ENCODE results near the gene PLXNC1. TPM values are rescaled to one million over a fixed set of nuclear protein-coding genes. Genes with fewer than 3 reads are reported as not detected.

PLXNC1 gene
- total RNA-seq, 1 donor from 2014 or later: under 0.01 TPM

- TF ChIP-seq, protein P1, sequence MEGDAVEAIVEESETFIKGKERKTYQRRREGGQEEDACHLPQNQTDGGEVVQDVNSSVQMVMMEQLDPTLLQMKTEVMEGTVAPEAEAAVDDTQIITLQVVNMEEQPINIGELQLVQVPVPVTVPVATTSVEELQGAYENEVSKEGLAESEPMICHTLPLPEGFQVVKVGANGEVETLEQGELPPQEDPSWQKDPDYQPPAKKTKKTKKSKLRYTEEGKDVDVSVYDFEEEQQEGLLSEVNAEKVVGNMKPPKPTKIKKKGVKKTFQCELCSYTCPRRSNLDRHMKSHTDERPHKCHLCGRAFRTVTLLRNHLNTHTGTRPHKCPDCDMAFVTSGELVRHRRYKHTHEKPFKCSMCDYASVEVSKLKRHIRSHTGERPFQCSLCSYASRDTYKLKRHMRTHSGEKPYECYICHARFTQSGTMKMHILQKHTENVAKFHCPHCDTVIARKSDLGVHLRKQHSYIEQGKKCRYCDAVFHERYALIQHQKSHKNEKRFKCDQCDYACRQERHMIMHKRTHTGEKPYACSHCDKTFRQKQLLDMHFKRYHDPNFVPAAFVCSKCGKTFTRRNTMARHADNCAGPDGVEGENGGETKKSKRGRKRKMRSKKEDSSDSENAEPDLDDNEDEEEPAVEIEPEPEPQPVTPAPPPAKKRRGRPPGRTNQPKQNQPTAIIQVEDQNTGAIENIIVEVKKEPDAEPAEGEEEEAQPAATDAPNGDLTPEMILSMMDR (IDR thresholded peaks at IDR 0.05; ENCODE audit: insufficient read depth, low read length, severe bottlenecking): no peak
- Histone ChIP-seq H3K4me3 (ENCODE audit: low read depth, low read length) (no peak overlapping the region), H3K27me3 (ENCODE audit: control insufficient read depth, insufficient read depth, low read length) (no peaks in the 10 kb centered on the region), H3K36me3 (ENCODE audit: control insufficient read depth, insufficient read depth, low read length) (no peaks in the 10 kb centered on the region)
- FAIRE-seq (no peak), DNase-seq (ENCODE audit: low read depth) (peak; percentile 31)
Measured at GRCh38 chr12:94289461-94290312, 141.3 kb downstream of the PLXNC1 start.

GRCh38 chr12:94290353-94290752 is 142.0 kb downstream of the PLXNC1 start:
- no peaks in the 10 kb centered on the region for H3K27me3 ChIP-seq (ENCODE audit: control insufficient read depth, insufficient read depth, low read length)
- H3K36me3 ChIP-seq (ENCODE audit: control insufficient read depth, insufficient read depth, low read length): no peaks in the 10 kb centered on the region
- FAIRE-seq (no peak), DNase-seq (ENCODE audit: low read depth) (no peak)
- TF ChIP-seq, protein P1 (IDR thresholded peaks at IDR 0.05; ENCODE audit: insufficient read depth, low read length, severe bottlenecking): no peak
- H3K4me3 ChIP-seq (ENCODE audit: low read depth, low read length): no peak overlapping the region

DNA sequence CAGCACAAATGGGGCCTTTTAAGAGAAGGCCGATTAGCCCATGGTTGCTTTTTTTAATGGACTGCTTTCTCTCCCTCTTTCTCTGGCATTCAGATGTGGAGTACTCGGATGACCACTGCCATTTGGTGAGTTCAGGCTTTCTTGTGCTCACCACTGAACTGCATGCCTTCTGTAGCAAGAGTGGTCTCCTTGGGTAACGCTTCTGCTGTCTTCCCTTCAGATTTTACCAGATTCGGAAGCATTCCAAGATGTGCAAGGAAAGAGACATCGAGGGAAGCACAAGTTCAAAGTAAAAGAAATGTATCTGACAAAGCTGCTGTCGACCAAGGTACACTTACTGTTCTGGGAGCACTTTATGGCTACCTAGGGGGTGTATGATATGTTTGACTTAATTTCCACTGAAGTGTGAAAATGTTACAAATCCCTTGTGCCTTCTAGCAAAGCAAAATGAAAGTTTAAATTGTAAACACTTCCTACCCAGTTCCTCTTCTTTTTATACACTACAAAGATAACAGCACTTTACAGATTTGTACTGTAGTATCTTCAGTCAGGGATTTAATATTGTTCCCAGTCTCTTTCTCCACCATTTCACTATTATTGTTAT is 148.8 kb downstream of the PLXNC1 start:
- FAIRE-seq (no peak), DNase-seq (ENCODE audit: low read depth) (no peak)
- TF ChIP-seq, protein P1 (IDR thresholded peaks at IDR 0.05; ENCODE audit: insufficient read depth, low read length, severe bottlenecking): no peak
- Histone ChIP-seq H3K27me3 (ENCODE audit: control insufficient read depth, insufficient read depth, low read length) (no peaks in the 10 kb centered on the region), H3K4me3 (ENCODE audit: low read depth, low read length) (no peak overlapping the region), H3K36me3 (ENCODE audit: control insufficient read depth, insufficient read depth, low read length) (no peaks in the 10 kb centered on the region)

DNA sequence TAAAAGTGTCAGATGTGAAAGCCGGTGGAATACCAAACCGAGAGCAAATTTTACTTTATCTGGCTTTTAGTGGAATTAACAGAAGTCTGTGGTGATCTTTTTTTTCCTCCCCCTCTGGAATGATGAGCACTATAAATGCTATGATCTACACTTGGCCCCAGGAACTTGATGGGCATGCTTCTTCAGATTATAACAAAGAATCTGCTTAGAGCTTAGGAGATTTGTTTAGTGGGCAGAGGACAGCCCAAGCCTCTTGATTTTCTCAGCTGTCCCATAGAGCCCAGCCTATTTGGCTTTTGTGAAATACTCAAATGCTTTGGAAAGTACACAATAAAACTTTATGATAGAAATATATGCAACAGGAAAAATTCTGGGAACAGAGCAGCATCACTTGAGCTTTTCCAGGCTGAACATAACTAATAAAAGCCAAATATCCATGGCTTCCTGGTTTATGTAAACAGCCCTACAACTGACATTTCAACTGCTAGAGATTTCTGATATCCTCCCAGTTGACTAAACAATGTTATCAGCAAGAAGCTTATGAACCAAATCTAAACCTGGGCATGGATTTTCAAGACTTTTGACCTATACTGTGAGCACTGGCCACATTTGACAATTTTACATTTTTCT is 149.6 kb downstream of the PLXNC1 start:
- Histone ChIP-seq H3K36me3 (ENCODE audit: control insufficient read depth, insufficient read depth, low read length) (no peaks in the 10 kb centered on the region), H3K4me3 (ENCODE audit: low read depth, low read length) (no peak overlapping the region), H3K27me3 (ENCODE audit: control insufficient read depth, insufficient read depth, low read length) (no peaks in the 10 kb centered on the region)
- FAIRE-seq (no peak), DNase-seq (ENCODE audit: low read depth) (no peak)
- TF ChIP-seq, protein P1 (IDR thresholded peaks at IDR 0.05; ENCODE audit: insufficient read depth, low read length, severe bottlenecking): no peak

- Histone ChIP-seq H3K4me3 (ENCODE audit: low read depth, low read length) (no peak overlapping the region), H3K27me3 (ENCODE audit: control insufficient read depth, insufficient read depth, low read length) (no peaks in the 10 kb centered on the region), H3K36me3 (ENCODE audit: control insufficient read depth, insufficient read depth, low read length) (no peaks in the 10 kb centered on the region)
- no peak for DNase-seq (ENCODE audit: low read depth)
- no peak for FAIRE-seq
- TF ChIP-seq, protein P1 (IDR thresholded peaks at IDR 0.05; ENCODE audit: insufficient read depth, low read length, severe bottlenecking): no peak
Measured at GRCh38 chr12:94299846-94300245, 151.5 kb downstream of the PLXNC1 start.
